Measurements from ENCODE around the gene ZNF423. TPM values are rescaled to one million over a fixed set of nuclear protein-coding genes. Genes with fewer than 3 reads are reported as not detected.

Gene ZNF423
- total and polyA plus RNA-seq, 9 of the 15 experiments (the other 6 are each of a cell fraction or from before 2014, with no cell fraction given): not detected

- FAIRE-seq (no peak), ATAC-seq (no peak), DNase-seq (ENCODE audit: extremely low read depth in 1 of 4, low spot score in 3 of 4) (peak in 3 of 4 experiments; percentile 19 to 45 (median 37))
- Histone ChIP-seq H4K20me1 (replicated peaks; ENCODE audit: control insufficient read depth, insufficient read depth, low read length) (no peaks in the 10 kb centered on the region), H3K4me2 (ENCODE audit: insufficient read depth, low read length) (no peak overlapping the region; the same call in 1 of the 2 replicates), H3K9ac (ENCODE audit: insufficient read depth in 1 of 2, low read depth in 2 of 2, low read length in 2 of 2) (no peak overlapping the region), H3K27me3 (ENCODE audit: control insufficient read depth in 2 of 2, insufficient read depth in 2 of 2, low read length in 2 of 2) (peaks cover 25 to 55% of the 10 kb centered on the region in 2 experiments), H2AFZ (ENCODE audit: low read depth, low read length) (no peak overlapping the region), H3K4me3 (no peak overlapping the region), H3K79me2 (ENCODE audit: control insufficient read depth, insufficient read depth, low read length) (no peaks in the 10 kb centered on the region), H3K9me3 (replicated peaks; ENCODE audit: control insufficient read depth, insufficient read depth, low read depth, low read length) (no peaks in the 10 kb centered on the region), H3K27ac (ENCODE audit: extremely low read depth, low read depth, low read length) (no peak overlapping the region), H3K9me1 (ENCODE audit: control insufficient read depth, insufficient read depth, low read length) (no peaks in the 10 kb centered on the region), H3K4me1 (replicated peaks in 1 of 2; ENCODE audit: control insufficient read depth in 2 of 2, insufficient read depth in 2 of 2, low read length in 2 of 2) (peaks cover 4 to 48% of the 10 kb centered on the region in 2 experiments; a peak in 3 of 5 replicates), H3K36me3 (ENCODE audit: control insufficient read depth, insufficient read depth, low read length) (no peaks in the 10 kb centered on the region)
- WGBS (ENCODE audit: insufficient coverage, low coverage, missing lambda C conversion rate): 4% methylated on average over 39 of the region's 90 CpGs
- ChIA-PET POLR2A (interaction anchor here (0.6 to 1.1 kb wide), 3 partner anchors 20 to 329 kb away, joined by 3 to 4 read pairs (median 4); no protein-coding TSS in a partner anchor), CTCF (ENCODE audit: low intra/inter-chr PET ratio) (interaction anchor here (0.7 kb wide), 1 partner anchor 674 kb away, joined by 3 read pairs; no protein-coding TSS in a partner anchor)
- intact Hi-C loops (cut with micrococcal nuclease) (no loop called here), in situ Hi-C loops (cut with MboI) (no loop called here)
- BruUV-seq (replicated peaks): no TSS peak
- TF ChIP-seq RBM25 (IDR thresholded peaks at IDR 0.05; ENCODE audit: low read depth, low read length, severe bottlenecking) (no peak), MAFF (IDR thresholded peaks at IDR 0.05; ENCODE audit: low read length) (no peak), EGR1 (conservative IDR thresholded peaks at IDR 0.05) (peak; percentile 39; the same call in 1 of the 2 replicates)
Observed at GRCh38 chr16:49858200-49859124, 2.5 kb upstream of the ZNF423 start.
